GM18526 (cell line): Measurements from ENCODE around the gene GMEB2.

Source experiments
- POLR2A ChIP-seq: IDR thresholded peaks from 3 replicates; pipeline ENCODE4 v1.6.1; 2011; ENCODE audit not compliant: insufficient read length; ENCODE audit errors: extremely low read depth

The GMEB2 gene

GRCh38 chr20:63659370-63659769 is 32.5 kb upstream of the GMEB2 start:
- no peak for TF ChIP-seq POLR2A

DNA sequence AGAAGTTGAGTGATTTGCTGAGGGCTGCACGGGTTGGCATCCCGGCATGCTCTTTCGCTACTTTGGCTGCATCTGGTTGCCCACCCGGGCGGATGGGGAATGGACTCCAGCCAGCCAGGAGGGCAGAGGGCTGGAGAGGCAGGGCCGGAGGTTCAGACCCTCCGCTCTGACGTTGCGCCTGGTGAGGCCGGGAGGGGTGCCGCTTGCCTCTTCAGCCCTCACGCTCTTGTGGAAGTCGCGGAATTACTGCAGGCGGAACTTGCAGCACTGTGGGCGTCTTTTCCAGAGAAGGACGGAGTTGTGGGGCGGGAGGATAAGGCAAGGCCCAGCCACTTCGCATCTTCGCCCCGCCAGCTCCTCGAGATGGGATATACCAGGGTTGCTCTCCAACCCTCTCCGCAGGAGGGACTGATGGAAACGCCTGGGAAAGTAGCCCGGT is 31.9 kb upstream of the GMEB2 start:
- TF ChIP-seq POLR2A: no peak

- TF ChIP-seq POLR2A: peak; percentile 64
These were observed 31.2 kb upstream of the GMEB2 start, which contains the start of gene RTEL1 for GRCh38 chr20:63657937-63658748. Gene RTEL1 (plus strand): TSS chr20:63658312. CDS start chr20:63659403, 1,091 bp downstream.

GRCh38 chr20:63657260-63657936 is 30.5 kb upstream of the GMEB2 start:
- no peak for TF ChIP-seq POLR2A

GRCh38 chr20:63656451-63656850 is 29.6 kb upstream of the GMEB2 start:
- TF ChIP-seq POLR2A: no peak

- no peak for TF ChIP-seq POLR2A
These were observed 28.3 kb upstream of the GMEB2 start for GRCh38 chr20:63655249-63655648.

DNA sequence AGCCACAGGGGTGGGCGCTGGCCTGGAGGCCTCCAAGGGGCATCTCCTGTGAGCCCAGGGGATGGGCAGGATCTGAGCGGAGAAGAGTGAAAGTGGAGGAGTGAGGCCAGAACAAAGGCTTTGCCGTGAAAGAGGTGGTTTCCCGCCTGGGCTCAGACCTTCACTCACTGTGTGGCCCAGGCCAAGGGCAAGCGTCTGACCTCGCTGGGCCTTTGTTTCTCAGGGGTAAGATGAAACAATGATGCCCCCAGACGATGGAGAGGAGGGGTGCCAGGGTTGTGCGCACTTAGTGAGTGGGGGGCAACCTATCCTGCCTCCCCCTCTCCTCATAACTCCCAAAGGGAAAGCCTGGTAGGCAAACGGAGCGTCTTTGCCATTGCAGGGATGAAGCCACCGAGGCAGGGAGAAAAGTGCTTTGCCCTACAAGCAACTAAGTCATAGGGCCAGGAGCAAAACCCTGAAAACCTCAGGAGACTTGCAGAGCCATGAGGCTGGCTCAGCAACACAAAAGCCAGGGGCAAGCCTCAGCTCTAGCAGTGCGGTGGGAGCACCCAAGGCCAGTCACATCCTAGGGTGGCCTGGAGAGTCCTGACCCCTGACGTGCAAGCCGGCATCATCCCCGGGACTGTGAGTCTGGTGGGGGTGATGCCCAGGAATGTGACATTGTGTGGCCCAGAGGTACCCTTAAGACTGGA is 27.2 kb upstream of the GMEB2 start:
- TF ChIP-seq POLR2A: no peak

DNA sequence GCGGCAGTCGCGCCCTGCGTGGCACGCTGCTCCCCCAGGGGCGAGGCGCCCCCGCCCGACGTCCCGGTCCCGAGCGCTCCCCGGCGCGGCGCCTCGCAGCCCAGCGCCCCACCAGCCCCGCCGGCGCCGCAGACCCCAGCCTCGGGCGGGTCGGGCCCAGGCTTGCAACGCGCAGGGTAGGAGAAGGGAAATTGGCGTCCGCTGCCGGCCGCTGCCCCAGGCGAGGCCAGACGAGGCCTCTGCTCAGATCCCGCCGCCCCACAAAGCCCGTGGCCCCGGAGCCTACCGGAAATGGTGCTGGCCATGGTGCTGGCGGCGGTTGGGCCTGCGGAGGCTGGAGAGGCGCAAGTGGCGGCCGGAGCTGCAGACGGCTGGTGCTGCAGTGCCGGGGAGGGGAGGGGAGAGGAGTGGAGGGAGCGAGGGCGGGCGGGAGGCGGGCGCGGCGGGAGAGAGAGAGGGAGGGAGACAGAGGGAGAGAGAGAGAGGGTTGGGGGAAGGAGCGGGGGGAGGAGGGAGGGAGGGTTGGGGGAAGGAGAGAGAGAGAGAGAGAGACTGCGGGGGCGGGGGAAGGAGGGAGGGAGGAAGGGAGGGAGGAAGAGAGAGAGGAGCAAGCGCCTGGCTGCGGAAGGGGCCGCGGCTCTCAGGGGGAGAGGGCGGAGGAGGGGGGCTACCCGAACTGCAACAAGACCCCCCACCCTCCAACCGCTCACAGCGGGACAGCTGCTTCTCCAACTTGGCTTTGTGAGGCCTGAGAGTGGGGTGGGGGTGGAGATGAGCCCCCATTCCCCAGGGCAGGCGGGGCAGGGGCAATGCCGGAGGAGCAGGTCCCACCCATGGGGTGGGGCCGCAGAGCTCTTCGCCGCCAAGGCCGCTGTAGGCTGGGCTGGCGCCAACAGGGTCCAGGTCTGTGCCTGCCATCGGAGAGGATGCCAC is 26.4 kb upstream of the GMEB2 start, which contains the start of gene STMN3:
STMN3 (minus strand) TSS at position 384 of the 933 bp plus-strand sequence; CDS start at position 305, 79 bp downstream.
- no peak for TF ChIP-seq POLR2A

- no peak for TF ChIP-seq POLR2A
These were observed 25.5 kb upstream of the GMEB2 start for GRCh38 chr20:63652192-63652980.

DNA sequence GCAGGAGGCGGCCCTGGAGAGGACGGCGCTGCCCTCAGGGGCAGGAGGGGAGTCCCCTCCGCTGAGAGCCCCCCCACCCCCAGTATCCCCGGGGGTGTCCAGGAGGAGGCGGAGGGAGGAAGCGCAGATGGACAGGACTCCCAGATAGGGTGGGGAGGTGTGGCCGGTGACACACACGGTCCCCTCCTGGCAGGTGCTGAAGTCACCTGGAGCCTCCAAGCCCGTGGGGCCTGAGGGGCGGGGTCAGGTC is 25.0 kb upstream of the GMEB2 start:
- TF ChIP-seq POLR2A: no peak

GRCh38 chr20:63648895-63649589 is 22.1 kb upstream of the GMEB2 start:
- no peak for TF ChIP-seq POLR2A

GRCh38 chr20:63648190-63648589 is 21.3 kb upstream of the GMEB2 start:
- TF ChIP-seq POLR2A: no peak

GRCh38 chr20:63645218-63645617 is 18.3 kb upstream of the GMEB2 start:
- TF ChIP-seq POLR2A: no peak
